WTC11 (cell line): ENCODE data around the gene TRIM25.

Experiments used
- ARID4B ChIP-seq: sonication (generic); formaldehyde crosslinking; IDR thresholded peaks from 2 replicates; pipeline ENCODE4 v1.8.0; 2023; ENCODE audit warnings: missing genetic modification reagents, mild to moderate bottlenecking, borderline replicate concordance
- IRF2 ChIP-seq: sonication (generic); formaldehyde crosslinking; IDR thresholded peaks from 2 replicates; pipeline ENCODE4 v1.8.0; 2022; ENCODE audit warnings: low read depth, missing genetic modification reagents, borderline replicate concordance
- RELA ChIP-seq: sonication (generic); formaldehyde crosslinking; IDR thresholded peaks from 2 replicates; pipeline ENCODE4 v1.8.1; 2022; ENCODE audit warnings: missing genetic modification reagents, mild to moderate bottlenecking, borderline replicate concordance
- SP1 ChIP-seq: sonication (generic); formaldehyde crosslinking; conservative IDR thresholded peaks from 2 replicates; pipeline ENCODE4 v1.8.1; 2022; ENCODE audit warnings: missing genetic modification reagents
- ZSCAN18 ChIP-seq: fragments of 250-450 bp; sonication (Bioruptor Pico); IDR thresholded peaks from 2 replicates; pipeline ENCODE4 v2.1.2; 2022; ENCODE audit warnings: mild to moderate bottlenecking, moderate library complexity
- TF ChIP-seq, protein P1 (sequence below): fragments of 200-600 bp; IDR thresholded peaks from 2 replicates; pipeline ENCODE4 v1.8.0; 2022; ENCODE audit warnings: antibody characterized with exemption
- TF ChIP-seq, protein P2 (sequence below): sonication (generic); formaldehyde crosslinking; IDR thresholded peaks from 2 replicates; pipeline ENCODE4 v1.8.1; 2022; ENCODE audit warnings: low read depth, missing genetic modification reagents, borderline replicate concordance

DNA sequence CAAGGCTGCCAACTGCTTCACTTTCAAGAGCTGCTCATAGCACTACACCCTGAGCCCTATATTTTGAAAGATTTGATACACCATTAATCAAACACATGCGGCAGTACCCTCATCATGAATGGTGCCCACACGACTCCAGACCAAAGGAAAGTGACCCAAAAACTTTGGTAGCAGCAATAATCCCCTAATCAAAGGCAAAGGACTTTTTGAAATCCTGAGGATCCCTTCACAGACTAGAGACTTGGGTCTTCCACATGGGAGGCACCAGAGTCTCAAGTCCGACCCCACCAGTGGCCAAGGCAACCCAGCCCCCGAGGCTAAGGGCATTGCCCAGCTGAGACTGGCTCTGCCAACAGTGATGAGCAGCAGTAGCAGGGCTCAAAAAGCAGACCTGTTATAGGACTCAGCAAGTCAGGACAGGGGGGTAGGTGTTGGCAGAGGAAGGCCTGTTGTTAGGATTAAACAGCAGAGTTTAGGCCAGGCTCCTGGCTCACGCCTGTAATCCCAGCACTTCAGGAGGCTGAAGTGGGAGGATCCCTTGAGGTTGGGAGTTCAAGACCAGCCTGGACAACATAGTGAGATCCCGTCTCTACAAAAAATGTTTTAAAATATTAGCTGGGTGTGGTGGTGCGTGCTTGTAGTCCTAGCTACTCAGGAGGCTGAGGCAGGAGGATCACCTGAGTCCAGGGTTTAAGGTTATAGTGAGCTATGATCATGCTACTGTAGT is 3.2 kb downstream of the TRIM25 start:
- TF ChIP-seq ARID4B (CRISPR knock-in tag), result no peak
- TF ChIP-seq RELA, result no peak
- no peak for TF ChIP-seq SP1 (CRISPR knock-in tag)
- TF ChIP-seq IRF2, result no peak
- TF ChIP-seq, protein P1, sequence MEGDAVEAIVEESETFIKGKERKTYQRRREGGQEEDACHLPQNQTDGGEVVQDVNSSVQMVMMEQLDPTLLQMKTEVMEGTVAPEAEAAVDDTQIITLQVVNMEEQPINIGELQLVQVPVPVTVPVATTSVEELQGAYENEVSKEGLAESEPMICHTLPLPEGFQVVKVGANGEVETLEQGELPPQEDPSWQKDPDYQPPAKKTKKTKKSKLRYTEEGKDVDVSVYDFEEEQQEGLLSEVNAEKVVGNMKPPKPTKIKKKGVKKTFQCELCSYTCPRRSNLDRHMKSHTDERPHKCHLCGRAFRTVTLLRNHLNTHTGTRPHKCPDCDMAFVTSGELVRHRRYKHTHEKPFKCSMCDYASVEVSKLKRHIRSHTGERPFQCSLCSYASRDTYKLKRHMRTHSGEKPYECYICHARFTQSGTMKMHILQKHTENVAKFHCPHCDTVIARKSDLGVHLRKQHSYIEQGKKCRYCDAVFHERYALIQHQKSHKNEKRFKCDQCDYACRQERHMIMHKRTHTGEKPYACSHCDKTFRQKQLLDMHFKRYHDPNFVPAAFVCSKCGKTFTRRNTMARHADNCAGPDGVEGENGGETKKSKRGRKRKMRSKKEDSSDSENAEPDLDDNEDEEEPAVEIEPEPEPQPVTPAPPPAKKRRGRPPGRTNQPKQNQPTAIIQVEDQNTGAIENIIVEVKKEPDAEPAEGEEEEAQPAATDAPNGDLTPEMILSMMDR, result no peak
- TF ChIP-seq ZSCAN18 (CRISPR knock-in tag), result no peak
- TF ChIP-seq, protein P2, sequence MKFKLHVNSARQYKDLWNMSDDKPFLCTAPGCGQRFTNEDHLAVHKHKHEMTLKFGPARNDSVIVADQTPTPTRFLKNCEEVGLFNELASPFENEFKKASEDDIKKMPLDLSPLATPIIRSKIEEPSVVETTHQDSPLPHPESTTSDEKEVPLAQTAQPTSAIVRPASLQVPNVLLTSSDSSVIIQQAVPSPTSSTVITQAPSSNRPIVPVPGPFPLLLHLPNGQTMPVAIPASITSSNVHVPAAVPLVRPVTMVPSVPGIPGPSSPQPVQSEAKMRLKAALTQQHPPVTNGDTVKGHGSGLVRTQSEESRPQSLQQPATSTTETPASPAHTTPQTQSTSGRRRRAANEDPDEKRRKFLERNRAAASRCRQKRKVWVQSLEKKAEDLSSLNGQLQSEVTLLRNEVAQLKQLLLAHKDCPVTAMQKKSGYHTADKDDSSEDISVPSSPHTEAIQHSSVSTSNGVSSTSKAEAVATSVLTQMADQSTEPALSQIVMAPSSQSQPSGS (CRISPR knock-in tag), result no peak
